Putamen (tissue), 1 donor: ENCODE results near the gene POLR1E.

Source experiments
- DNase-seq: peaks from one replicate; pipeline ENCODE4 v3.0.0-alpha.2; 2016; ENCODE audit warnings: low spot score

POLR1E gene

DNA sequence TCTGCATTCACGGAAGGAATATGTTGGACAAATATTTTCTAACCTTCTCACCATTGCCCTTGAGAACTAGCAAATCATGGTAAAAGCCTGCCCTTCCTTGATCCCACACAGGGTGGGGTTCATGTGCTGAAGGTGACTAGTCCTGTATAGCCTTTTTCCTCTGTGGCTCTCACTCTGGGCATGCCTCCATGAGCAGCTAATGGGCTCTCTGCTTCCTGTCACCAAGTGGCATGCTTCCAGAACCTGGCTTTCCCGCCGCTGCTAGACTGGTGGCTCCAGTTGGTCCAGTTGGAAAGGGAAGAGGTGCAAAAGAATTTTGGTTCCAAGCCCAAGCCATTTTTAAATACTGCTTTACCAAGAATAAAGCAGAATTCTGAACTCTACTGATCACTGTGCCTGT lies 54.9 kb downstream of the POLR1E start:
- no peak for DNase-seq

- DNase-seq, result no peak
Observed at GRCh38 chr9:37541465-37541864, 55.7 kb downstream of the POLR1E start.

DNA sequence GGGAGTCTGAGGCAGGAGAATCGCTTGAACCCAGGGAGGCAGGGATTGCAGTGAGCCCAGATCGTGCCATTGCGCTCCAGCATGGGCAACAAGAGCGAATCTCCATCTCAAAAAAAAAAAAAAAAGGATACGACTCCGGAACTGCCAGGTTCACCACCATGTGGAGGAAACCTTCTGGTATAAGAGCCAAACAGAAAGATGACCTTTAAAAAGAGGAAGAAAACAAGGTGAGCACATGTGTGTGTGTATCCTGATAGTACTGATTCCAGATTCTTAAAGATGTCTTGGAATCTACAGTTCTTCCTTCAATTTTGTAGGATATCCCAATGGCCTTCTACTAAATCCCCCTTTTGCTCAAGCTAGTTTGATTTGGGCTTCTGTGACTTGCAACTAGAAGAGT lies 56.7 kb downstream of the POLR1E start:
- no peak for DNase-seq

DNA sequence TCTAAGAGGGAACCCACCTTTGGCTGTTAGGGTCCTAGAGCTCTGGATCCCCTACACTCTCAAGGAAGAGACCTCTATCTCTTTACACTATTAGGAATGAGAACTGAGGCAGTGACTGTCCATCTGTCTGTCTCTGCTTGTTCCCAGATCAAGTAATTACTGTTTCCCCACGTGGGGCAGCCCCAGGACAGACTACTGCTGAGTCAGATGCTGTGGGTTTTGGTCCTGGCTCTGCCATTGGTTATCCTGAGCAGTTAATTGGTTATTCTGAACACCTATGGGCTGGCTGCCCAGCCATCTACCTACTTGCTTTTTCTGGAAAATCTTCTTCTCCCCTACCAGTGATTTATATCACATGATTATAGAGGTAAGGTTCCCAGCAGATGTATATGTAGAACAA lies 57.1 kb downstream of the POLR1E start:
- no peak for DNase-seq

DNA sequence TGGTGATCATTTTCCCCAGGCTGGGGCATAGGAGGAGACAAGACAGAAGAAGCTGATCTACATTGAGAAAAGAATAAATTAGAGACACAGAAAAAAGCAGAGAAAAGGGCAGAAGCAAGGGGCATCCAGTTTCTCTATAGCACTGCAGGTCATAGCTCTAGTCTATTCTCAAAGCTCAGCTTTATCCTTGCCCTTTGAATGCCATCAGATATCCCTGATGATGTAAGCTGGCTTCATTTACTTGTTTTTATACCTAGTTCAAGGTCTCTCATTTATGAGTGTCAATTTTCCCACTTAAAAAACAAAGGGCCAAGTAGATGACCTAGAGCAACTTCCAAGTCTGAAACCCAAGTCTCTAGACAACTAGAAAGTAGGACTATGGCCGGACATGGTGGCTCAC lies 57.7 kb downstream of the POLR1E start:
- no peak for DNase-seq

GRCh38 chr9:37547328-37547878 lies 61.7 kb downstream of the POLR1E start:
- DNase-seq, result no peak

DNA sequence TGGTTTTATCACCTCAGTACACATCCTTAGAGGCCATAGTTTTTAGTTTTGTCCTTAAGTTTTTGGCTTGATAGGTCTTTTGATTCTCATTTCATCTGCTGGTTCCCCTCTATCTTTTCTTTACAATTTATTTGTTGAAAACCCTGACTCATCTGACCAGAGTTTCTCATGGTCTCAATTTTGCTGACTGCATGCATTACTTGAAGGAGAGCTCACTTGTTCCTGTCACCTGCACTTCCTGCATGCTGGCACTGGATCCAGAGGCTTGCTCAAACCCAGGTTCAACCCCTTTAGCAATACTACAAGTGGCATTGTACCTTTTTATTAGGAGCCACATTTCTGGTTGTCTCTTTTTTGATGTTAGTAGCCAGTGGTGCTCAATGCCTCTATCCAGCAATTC lies 63.8 kb downstream of the POLR1E start:
- DNase-seq, result no peak

GRCh38 chr9:37550781-37551180 lies 65.0 kb downstream of the POLR1E start:
- no peak for DNase-seq

DNA sequence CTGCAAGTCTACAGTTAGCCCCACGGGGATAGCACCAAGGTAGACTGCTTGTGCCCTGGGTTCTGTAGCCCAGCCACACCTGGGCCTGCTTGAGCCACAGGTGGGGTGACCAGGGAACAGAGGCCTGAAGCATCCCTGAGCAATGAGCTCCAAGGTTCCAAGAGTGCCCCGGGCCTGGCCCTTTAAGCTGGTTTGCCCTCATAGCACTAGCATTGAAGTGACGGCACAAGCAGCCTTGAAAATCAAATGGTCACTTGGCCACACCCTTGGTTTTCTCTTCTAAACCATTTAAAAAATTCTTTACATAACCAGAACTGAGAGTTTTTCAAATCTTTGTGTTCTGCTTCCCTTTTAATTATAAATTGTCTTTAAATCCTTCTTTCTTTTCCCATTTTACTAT lies 65.7 kb downstream of the POLR1E start:
- no peak for DNase-seq

DNA sequence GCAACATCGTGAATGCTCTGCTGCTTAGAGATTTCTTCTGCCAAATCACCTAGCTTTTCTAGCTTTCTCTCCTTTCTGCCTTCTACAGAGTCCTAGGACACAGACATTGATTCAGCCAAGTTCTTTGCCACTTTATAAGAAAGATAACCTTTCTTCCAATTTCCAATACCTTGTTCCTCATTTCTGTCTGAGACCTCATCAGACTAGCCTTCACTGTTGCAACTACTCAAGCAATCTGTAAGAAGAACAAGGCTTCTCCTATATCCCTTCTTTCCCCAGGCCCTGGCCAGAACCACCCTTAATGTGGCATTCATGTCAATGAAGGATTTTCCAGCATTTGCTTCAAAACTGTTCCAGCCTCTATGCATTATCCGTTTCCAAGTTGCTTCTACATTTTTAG lies 66.1 kb downstream of the POLR1E start:
- no peak for DNase-seq
